GM19455 (cell line): Measurements from ENCODE around the gene RRAGD.
A peak's percentile ranks its signal among the peaks of the same experiment; 100 is the strongest.

Experiments
- ATAC-seq: cut with Tn5 transposase; IDR thresholded peaks from one replicate; pipeline ENCODE4 v1.9.1; 2021; ENCODE audit not compliant: unreplicated experiment

Gene RRAGD

DNA sequence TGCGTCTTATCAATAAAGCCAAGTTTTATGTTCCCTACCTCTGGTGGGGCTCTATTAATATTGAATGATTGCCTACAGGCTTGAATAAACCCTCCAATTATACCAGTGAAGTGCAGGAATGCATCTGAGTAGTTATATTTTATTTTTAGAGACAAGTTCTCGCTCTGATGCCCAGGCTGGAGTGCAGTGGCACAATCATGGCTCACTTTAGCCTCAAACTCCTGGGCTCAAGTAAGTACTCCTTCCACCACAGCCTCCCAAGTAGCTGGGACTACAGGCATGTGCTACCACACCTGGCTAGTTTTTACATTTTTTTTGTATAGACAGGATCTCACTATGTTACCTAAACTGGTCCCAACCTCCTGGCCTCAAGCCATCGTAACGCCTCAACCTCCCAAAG, 33.4 kb downstream of the RRAGD start:
- no peak for ATAC-seq

DNA sequence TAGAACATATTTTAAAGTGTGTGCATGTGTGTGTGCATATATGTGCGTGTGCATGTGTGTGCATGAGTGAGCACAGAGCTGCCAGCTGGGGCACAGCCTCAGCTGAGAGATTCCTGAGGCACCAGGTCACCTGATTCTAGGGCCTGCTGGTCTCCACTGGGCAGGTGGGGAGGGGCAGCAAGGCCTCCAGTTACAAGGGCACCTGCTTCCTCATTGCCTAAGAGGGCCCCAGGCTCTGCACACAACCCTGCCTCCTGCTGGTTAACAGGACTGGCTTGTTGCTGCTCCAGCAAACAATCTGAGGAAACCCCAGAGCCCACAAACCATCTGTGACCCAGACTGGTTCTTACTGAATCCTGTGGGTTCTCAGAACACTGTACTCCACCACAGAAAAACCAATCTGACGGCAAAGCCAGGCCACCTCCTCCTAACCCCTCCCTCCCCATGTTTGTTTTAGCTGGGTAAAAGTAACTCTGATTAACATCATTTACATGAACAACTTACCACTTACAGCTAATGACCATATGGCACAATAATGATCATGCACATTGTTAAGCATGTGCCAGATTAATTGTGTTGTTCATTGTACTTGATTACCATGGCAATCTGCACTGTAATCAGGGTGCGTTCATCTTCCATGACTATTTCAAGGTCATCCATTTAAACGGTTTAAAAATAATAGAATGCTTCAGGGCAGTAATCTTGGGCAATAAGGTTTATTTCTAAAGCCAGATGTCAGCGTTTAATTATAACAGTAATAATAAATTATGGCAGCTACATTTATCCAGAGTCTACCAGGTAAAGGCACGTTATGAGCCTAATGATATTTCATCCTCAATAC, 36.4 kb downstream of the RRAGD start:
- ATAC-seq: peak; percentile 72

DNA sequence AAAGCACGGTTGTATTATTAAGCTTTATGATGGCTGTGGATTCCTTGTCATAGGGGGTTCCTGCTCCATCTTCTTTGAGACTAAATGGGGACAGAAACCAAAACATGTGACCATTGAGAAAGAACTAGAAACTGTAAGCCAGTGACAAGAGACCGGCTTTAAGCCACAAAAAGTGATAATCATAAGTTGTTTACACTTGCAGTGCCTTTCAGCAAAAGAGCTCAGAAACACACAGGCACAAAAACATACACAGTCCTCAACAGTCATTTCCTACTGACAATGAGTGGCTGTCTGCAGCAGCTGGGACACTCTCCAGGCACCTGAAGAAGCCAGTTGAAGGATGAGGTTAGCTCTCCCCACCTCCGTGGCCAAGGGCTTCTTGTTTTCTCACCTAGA, 39.6 kb downstream of the RRAGD start:
- ATAC-seq: peak; percentile 56

DNA sequence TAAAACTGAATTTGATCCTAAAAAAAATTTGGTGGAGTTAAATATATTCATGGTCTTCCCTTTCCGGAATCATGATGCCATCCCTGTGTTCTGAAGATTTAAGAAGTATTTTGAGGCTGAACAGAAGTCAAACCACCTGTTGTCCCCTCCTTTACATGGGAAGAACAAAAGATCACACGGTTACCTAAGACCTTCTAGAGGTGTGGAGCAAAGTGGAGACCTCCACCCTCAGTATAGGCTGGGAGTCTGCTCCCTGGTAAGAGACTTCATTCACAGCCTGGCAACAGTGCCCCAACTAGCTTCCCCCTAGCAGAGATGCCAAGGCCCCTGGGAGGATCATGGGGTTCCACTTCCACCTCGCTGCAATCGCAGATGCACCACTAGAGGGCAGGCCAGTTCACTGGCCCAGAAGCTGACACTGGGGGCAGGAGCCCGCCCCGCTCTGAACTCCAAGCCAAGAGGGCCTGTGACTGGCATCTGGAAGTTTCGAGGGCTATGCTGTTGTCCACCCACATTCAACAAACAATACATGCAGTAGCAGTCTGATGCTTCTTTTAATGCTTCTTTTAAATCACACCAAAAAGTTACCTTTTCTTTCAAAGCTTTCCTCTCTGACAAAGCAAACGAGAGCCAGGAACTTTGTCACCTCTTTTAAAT, 40.1 kb downstream of the RRAGD start:
- ATAC-seq: peak; percentile 62

DNA sequence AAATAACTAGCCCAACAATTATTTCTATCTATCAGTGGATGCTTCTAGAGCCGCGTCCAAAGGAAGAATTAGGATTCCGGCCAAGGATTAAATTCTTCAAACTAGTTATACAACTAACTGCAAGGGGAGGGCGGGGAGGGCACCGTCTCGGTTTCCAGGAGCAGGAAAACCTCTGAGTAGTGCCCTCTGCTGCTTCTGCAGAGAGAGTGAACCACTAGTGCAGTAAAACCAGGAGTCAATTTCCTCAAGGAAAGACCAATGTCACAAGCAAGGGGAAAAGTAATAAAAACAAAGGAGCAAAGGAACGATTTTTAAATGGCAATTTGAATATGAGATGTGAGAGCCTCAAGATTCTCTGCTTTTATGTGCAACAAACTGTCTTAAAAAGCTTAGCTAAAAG, 43.1 kb downstream of the RRAGD start:
- no peak for ATAC-seq

DNA sequence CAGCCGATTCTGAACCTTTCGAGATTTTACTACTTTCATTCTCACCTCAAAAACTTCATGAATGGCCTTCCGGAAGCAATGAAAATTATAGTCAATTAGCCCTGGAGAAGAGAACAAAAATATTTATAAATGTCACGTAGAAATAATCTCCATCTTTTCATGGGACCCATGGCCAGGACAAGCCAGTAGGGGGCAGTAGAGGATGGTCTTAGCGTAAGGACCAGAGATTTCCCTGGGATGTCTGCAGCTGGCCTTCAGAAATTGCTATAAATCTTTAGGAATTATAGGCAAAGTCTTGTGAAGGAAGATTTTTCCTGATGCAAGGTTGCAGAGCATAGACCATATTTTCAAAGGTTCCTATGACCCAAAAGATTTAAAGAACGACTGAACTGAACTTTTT, 44.0 kb downstream of the RRAGD start:
- no peak for ATAC-seq

DNA sequence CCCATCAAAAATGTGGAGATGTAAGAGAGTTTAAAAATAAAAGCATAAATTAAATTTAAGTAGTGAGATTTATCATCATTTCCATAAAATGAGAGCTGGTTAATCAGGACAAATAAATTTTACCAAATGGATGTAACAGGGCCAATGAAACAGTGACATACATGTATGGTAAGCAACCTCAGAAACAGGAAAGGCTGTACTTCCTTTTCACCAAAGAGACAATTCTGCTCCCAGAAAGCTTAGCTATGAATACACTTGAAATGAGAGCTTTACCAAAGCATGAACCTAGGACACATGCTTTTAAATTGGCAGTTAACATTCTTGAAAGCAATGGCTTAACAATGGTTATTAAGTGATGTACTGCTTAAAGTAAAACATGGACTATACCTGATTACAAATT, 47.5 kb downstream of the RRAGD start:
- no peak for ATAC-seq

DNA sequence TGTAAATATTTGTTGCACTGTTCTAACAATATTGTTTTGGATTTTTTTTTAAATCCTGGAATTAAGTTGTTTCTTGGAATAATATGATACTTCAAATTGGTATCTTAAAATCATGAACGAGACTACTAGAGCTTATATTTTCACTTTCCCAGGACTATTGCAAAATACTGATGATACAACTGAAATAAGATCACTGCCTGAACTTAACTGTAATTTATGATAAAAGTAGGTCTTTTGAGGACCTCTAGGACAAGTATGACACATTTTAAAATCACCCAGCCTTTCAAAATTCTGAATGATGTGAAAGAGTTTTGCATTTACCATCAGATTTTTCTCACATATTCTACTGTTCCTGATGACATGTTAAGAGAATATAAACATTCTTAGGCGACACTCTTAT, 50.9 kb downstream of the RRAGD start:
- ATAC-seq: no peak

DNA sequence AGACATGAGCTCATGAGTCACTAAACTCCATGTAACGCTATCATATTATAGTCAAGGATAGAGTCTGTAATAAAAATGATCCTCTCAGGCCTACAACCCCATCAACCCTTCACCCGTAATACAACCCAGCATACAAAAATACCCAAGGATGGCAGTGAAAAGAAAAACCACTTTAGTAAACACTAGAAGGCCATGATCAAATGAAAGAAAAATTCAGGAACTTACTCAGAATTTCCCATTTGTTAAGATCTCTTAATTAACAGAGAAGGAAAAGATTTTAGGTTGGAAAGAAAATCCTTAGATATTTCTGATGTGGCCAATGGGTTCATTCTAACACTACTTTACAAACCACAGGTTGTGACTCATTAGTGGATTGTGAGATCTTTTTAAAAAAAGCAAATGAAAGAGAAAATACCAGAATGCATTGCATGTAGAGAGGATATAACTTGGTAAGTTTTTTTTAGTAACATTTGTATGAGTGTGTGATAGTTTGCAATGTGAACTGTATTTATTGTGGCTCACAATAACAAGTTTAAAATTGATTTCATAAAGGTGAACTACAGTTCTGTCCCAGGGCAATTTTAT, 51.6 kb downstream of the RRAGD start:
- ATAC-seq: peak; percentile 45

DNA sequence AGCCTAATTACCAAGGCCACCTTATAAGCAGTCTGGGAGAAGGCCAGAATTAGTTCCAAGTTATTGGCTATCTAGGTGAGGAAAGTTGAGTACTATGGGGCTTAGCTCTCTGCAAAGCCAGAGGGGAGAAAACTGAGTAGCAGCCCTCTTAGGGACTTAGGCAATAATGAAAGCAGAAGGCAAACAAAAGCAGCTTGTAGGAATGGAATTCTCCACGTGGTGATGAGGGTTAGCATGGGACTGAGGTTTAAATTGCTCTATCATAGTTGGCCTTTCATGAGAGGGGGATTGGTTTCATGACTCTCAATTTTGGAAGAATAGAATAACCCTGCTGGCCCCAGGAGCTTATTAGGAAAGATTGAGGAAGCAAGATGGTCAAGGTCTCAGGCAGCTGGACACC, 52.5 kb downstream of the RRAGD start:
- ATAC-seq: no peak

DNA sequence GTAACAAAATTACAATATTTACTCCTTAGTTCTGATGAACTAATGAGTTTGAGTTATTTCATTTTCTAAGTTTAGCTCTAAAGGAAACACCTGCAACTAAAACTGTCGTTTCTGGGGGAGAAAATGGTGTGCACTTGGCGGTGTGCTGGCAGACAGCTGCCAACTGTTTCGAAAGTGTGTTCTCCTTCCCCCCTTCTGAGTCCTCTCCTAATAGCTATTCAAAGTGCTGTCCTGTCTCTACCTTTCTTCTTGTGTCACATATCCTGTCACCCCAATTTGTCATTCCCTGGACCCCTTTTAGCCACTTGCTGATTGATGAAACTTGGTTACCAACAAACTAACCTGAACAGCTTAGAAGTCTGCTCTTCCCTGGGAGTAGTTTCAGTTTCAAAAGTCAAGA, 54.7 kb downstream of the RRAGD start:
- peak; percentile 52 for ATAC-seq

DNA sequence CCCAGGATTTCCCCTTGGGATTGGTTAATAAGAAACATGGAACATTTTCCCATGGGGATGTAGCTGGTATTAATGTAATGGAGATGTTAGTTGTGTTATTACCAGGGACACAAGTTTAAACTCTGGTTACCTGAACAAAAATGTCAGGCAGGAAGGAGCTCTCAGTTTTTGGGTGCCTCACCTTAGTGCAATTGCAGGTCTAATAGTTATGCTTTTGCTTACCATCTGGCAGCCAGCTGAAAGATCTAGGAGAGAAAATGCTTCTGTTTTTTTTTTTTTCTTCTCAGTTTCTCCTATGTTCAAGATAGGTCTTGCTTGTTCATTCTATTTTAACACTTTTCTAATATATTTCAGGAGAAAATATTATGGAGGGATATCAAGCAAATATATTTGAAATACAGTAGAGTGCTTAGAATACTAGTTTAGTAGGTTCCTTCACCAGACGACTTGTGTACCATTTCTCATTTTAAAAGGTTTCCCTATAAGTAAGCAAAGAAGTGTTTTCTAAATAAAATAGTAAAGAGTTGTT, 55.4 kb downstream of the RRAGD start:
- ATAC-seq: no peak

DNA sequence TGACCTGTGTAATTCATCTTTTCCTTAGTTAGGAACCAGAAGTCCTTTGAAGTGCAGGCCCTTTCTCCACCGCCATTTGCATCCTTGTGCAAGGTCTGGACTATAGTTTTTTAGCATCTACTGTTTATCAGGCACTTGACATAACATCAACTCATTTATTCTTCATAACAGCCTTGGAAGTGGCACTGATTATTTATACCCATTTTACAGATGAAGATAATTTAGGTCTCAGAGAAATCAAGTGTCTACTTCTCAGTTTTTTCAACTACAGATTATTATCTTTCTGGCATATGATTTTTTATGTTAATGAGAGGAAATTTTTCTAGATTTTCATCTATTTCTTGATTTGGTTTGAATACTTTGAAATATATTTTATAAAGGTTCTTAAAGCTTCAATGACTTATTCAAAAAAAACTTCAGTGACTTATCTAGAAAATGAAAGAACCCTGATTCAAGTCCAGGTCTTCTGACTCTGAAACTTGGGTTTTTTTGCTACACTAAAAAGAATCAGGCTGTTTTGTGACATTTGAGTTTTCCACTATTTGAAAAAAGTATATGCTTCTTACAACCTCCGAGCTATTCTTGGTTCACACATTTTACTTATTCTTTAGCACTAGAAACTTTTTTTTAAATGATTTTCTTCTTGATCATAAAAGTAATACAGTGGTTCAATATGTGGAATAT, 56.4 kb downstream of the RRAGD start:
- no peak for ATAC-seq

DNA sequence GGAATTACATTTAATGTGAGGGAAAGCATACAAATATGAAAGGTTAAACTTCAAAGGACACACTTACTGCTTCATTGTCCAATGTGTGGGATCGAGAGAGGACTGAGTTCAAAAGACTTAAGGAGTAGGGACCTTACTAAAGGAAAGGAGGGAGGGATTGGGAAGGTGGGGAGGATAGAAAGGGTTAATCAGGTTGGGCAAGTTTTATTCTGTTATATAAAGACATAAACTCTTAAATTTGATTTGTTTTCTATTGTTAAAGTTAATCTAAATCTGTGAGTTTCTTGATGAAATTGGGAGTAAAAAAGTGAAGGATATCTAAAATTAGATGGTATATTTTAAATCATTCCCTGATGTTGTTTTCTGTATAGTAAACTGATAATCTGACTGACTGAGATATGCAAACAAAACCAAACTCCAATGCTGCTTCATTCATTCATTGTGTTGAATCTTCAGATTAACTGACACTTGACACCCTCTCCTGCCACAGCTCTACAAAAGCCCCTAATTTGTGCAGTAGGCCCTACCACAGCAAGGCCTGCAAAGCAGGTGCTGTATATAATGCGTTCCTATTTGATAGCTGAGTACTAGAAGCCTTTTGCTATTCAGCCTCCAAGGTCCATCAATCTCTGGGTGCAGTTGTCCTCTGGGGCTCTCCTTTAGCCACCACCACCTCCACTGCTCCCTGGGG, 58.2 kb downstream of the RRAGD start:
- no peak for ATAC-seq

DNA sequence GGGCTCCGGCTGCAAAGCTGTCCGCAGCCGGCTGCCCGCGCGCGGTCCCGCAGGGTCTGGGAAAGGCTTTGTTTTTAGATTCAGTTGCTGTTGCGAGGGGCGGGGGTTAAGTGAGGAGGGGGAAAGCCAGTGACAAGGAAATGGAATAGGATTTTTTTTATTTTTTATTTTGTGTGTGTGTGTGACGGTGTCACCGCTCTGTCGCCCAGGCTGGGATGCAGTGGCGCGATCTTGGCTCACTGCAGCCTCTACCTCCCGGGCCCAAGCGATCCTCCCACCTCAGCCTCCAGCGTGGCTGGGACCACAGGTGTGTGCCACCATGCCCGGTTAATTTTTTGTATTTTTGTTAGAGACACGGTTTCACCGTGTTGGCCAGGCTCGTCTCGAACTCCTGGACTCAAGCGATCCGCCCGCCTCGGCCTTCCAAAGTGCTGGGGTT, 58.9 kb downstream of the RRAGD start:
- no peak for ATAC-seq

DNA sequence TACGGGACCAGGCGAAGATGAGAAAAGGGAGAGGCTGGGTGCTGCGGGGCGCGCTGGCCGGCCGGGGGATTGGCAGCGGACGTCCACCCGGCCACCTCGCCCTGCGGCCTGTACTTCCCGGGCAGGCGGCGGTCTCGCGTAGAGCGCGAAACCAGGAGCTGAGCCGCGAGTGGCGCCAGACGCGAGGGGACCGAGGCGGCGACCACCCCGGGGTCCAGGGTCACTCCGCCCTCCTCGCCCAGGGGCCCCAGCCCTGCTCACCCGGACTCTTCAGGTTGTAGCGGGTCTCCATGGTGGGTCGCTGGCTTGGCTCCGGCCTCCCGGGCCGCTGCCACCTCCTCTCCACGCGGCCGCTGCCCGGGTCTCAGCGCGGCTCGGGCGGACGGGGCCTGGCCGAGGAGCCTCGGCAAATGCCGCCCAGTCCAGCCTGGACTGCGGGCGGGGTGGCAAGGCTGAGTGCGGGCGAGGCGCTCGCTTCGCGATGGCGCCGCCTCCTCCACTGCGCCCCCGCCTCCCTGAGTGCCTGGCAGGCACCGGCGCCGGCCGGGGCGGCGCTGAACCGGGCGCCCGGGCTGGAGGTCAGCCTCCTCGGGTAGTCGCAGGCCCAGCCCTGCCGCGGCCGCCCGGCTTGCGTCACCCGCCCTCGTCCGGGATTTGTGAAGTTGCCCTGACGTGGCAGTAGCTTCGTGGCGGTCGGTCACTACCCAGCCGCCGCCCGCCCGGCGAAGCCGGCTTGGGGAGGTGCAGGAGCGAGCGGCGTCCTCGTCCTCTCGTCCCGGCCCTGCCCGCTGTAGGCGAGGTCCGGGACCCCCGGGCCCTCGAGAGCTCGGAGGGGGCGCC, 59.6 kb downstream of the RRAGD start, which contains the start of gene UBE2J1:
Gene UBE2J1 (minus strand): TSS at position 445 of the 840 bp plus-strand sequence. CDS start 153 bp downstream, at position 292.
- peak; percentile 42 for ATAC-seq

DNA sequence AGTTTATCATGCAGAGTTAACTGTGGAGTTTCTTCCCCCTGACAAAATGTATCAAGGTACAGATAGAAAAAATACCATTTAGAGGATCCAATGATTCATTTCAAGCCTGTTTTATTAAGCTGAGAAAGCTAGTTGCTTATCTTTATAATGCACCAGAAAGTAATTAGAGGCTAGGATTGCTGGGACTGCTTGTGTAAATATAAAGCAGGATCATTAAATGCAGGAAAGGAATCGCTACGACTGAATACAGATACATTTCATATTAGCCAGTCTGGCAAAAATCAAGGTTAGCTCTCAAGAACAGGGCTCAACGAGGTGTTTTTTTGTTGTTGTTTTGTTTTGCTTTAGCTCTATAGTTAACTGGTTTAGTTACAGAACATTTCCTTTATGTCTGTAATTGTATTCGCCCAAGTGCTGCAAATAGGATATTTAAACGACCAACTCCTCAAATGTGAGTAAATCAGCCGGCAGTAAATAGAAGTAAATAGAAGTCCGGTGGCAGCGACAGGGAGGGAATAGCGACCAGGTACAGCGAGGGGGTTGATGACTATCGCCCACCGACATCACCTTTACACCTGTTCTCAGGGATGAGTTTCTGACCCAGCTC, 60.3 kb downstream of the RRAGD start:
- ATAC-seq: no peak

DNA sequence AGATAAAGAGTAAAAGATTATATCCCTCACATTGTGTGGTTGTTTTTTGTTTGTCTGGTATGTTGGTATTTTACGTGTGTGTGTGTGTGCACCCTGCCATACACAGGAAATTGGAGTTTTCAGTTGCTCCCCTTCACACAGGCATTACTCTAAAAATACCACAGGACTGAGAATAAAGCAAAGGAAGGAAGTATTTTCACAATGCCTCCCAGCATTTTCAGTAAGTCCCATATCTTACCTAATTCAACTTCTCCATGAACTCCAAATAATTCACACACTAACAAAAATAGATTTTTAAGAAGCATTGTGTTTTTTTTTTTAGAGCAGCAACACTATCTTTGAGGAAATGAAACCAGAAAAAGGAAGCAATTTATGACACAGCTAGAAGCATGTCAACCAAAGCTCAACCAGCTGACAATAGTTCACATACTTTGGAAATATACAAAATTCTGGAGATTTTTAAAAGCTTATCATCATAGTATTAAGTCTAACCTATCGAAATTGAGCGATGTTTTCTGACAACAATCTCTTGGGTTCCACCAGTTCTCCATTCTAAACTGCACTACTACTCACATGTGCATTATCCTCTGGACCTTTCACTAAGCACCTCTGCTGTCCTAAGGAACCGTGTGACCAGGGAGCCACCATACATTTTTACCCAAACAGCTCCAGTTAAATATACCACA, 61.6 kb downstream of the RRAGD start:
- ATAC-seq: peak; percentile 35

DNA sequence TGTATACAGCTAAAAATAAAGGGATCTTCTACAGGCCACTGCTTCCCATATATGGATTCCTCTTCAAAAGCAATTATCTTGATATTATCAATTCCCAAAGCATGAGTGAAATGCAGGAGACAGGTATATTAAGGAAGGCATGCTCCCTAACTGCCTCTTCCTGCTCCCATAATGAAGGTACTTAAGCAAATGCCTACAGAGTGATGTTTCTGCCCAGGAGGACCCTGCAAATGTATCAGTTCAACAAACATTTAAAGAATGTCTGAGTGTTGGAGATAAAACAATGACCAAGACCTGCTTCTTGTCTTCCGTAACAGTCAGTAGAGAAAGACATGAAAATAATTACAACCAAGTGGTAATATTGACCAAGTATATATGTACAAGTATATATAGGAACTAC, 63.7 kb downstream of the RRAGD start:
- no peak for ATAC-seq
